SK-N-SH (cell line): ENCODE measurements around the gene PDIA6. TPM values are rescaled to one million over a fixed set of nuclear protein-coding genes. Genes with fewer than 3 reads are reported as not detected.

ENCODE experiments used
- CTCF ChIA-PET: fragments of 300-600, 350-600 bp; formaldehyde crosslinking; extraction: SDS; loops from one replicate; lab custom pipeline; 2021; lab: Yijun Ruan, JAX
- POLR2A ChIA-PET: fragments of 350-600 bp; sonication (Branson Sonifier 250); formaldehyde crosslinking; extraction: SDS; loops from one replicate; lab custom pipeline; 2020; ENCODE audit warnings: antibody characterized with exemption, inconsistent platforms; lab: Yijun Ruan, JAX
- DNase-seq: peaks from one replicate; pipeline ENCODE4 v3.0.0; 2012
- H2AFZ ChIP-seq: fragments of 200-600 bp; sonication (generic); 2 replicates; pipeline ENCODE4 v1.8.1; 2016; ENCODE audit warnings: antibody characterized with exemption, mild to moderate bottlenecking, low read depth
- H3F3A ChIP-seq: fragments of 200-600 bp; sonication (generic); replicated peaks from 2 replicates; pipeline ENCODE3; 2016; ENCODE audit warnings: antibody characterized with exemption, mild to moderate bottlenecking; ENCODE audit not compliant: insufficient read depth
- H3K27ac ChIP-seq, 2 experiments: fragments of 200-500 bp in 1 of 2; fragments of 200-600 bp in 1 of 2; sonication (Bioruptor generic) in 1 of 2; sonication (generic), shearing (Covaris generic) in 1 of 2; 2 replicates each; pipeline versions ENCODE4 v1.5.1 to v1.6.1; 2014 to 2016; ENCODE audit warnings: low read depth in 2 of 2, inconsistent platforms in 1 of 2, low read length in 1 of 2, mild to moderate bottlenecking in 1 of 2, mixed read lengths in 1 of 2
- H3K27me3 ChIP-seq: fragments of 200-600 bp; sonication (generic), shearing (Covaris generic); 2 replicates; pipeline ENCODE4 v1.6.1; 2016; ENCODE audit warnings: mixed run types; ENCODE audit not compliant: insufficient read depth
- H3K36me3 ChIP-seq, 2 experiments: fragments of 200-500 bp in 1 of 2; fragments of 200-600 bp in 1 of 2; sonication (Bioruptor generic) in 1 of 2; sonication (generic) in 1 of 2; replicated peaks in 1 of 2; 2 replicates each; pipeline versions ENCODE3 to v1.5.1; 2014 to 2016; ENCODE audit warnings: low read length in 1 of 2, mild to moderate bottlenecking in 1 of 2; ENCODE audit not compliant: insufficient read depth in 2 of 2, control insufficient read depth in 1 of 2
- H3K4me1 ChIP-seq, 2 experiments: fragments of 200-500 bp in 1 of 2; fragments of 200-600 bp in 1 of 2; sonication (Bioruptor generic) in 1 of 2; sonication (generic), shearing (Covaris generic) in 1 of 2; 2 replicates each; pipeline versions ENCODE4 v1.5.1 to v1.6.1; 2014 to 2016; ENCODE audit warnings: low read depth in 1 of 2, low read length in 1 of 2, mixed run types in 1 of 2; ENCODE audit not compliant: insufficient read depth in 2 of 2, control insufficient read depth in 1 of 2
- H3K4me2 ChIP-seq: fragments of 200-600 bp; sonication (generic), shearing (Covaris generic); 2 replicates; pipeline ENCODE4 v1.6.1; 2017; ENCODE audit warnings: mixed run types
- H3K4me3 ChIP-seq, 2 experiments: fragments of 200-500 bp in 1 of 2; fragments of 200-600 bp in 1 of 2; sonication (Bioruptor generic) in 1 of 2; sonication (generic), shearing (Covaris generic) in 1 of 2; 2 replicates each; pipeline versions ENCODE4 v1.5.1 to v1.8.1; 2014 to 2016; ENCODE audit warnings: low read depth in 2 of 2, inconsistent platforms in 1 of 2, low read length in 1 of 2, mild to moderate bottlenecking in 1 of 2, mixed read lengths in 1 of 2, moderate library complexity in 1 of 2
- H3K79me2 ChIP-seq: fragments of 200-600 bp; sonication (generic); 2 replicates; pipeline ENCODE4 v1.8.1; 2017; ENCODE audit warnings: mild to moderate bottlenecking; ENCODE audit not compliant: insufficient read depth
- H3K9ac ChIP-seq: fragments of 200-600 bp; sonication (generic); 2 replicates; pipeline ENCODE4 v1.6.1; 2017; ENCODE audit warnings: mixed run types
- H3K9me2 ChIP-seq: fragments of 200-600 bp; sonication (generic); 2 replicates; pipeline ENCODE4 v1.6.1; 2017; ENCODE audit warnings: mixed run types
- H3K9me3 ChIP-seq: fragments of 200-600 bp; sonication (generic); 2 replicates; pipeline ENCODE4 v1.6.1; 2017; ENCODE audit warnings: mixed run types, mild to moderate bottlenecking, moderate library complexity
- H4K20me1 ChIP-seq: fragments of 200-600 bp; sonication (generic); 2 replicates; pipeline ENCODE4 v1.6.1; 2017; ENCODE audit warnings: mild to moderate bottlenecking, mixed run types; ENCODE audit not compliant: insufficient read depth
- CHD2 ChIP-seq: fragments of 150-350 bp; IDR thresholded peaks from 2 replicates; pipeline ENCODE4 v1.6.1; 2018; ENCODE audit warnings: low read length; ENCODE audit not compliant: partially characterized antibody
- EP300 ChIP-seq, 2 experiments: IDR thresholded peaks; 2 replicates each; pipeline versions ENCODE4 v1.4.0 to v1.6.1; 2012; ENCODE audit warnings: borderline replicate concordance in 1 of 2, low read depth in 1 of 2, low read length in 1 of 2
- FOXJ3 ChIP-seq: sonication (generic); formaldehyde crosslinking; IDR thresholded peaks from 2 replicates; pipeline ENCODE4 v1.5.1; 2020; ENCODE audit warnings: mild to moderate bottlenecking, missing genetic modification reagents
- FOXM1 ChIP-seq: IDR thresholded peaks from 2 replicates; pipeline ENCODE4 v1.4.0; 2012; ENCODE audit warnings: low read depth, mild to moderate bottlenecking
- GABPA ChIP-seq: IDR thresholded peaks from 2 replicates; pipeline ENCODE4 v1.4.0; 2012; ENCODE audit warnings: low read depth, mild to moderate bottlenecking
- JUND ChIP-seq: IDR thresholded peaks from 2 replicates; pipeline ENCODE4 v1.4.0; 2012
- MXI1 ChIP-seq: IDR thresholded peaks from 2 replicates; pipeline ENCODE4 v1.6.1; 2012; ENCODE audit warnings: mild to moderate bottlenecking, low read depth, low read length, improper control_type of control experiment
- NRF1 ChIP-seq: IDR thresholded peaks from 2 replicates; pipeline ENCODE4 v1.6.1; 2012; ENCODE audit warnings: low read depth, mild to moderate bottlenecking, low read length
- POLR2AphosphoS5 ChIP-seq: IDR thresholded peaks from 2 replicates; pipeline ENCODE4 v1.6.1; 2012; ENCODE audit warnings: low read depth, low read length
- RFX5 ChIP-seq: IDR thresholded peaks from 2 replicates; pipeline ENCODE4 v1.6.1; 2012; ENCODE audit warnings: mild to moderate bottlenecking, improper control_type of control experiment, low read length
- SMC3 ChIP-seq: IDR thresholded peaks from 2 replicates; pipeline ENCODE4 v1.6.1; 2012; ENCODE audit warnings: low read depth, low read length, improper control_type of control experiment
- WGBS: methylation state at CpG from one replicate; pipeline ENCODE4 v1.1.6; 2017; ENCODE audit warnings: low lambda C conversion rate; 5-methylcytosine and 5-hydroxymethylcytosine counted together
- polyA plus RNA-seq, 3 experiments: library from polyadenylated mRNA; depleted of rRNA; stranded (reverse); fragments of >200 nt; gene quantifications; 2 replicates each; pipeline ENCODE4 v1.2.3, GENCODE V29; 2012
- TF ChIP-seq, protein P1 (sequence below): fragments of 150-350 bp; IDR thresholded peaks from 2 replicates; pipeline ENCODE4 v1.6.1; 2016; ENCODE audit warnings: mild to moderate bottlenecking, low read depth, low read length
- TF ChIP-seq, protein P2 (sequence below): fragments of 200-600 bp; sonication (generic); IDR thresholded peaks from 2 replicates; pipeline ENCODE4 v1.6.1; 2017; ENCODE audit warnings: antibody characterized with exemption, mild to moderate bottlenecking, moderate library complexity
- TF ChIP-seq, protein P3 (sequence below): IDR thresholded peaks from 2 replicates; pipeline ENCODE4 v1.4.0; 2012; ENCODE audit warnings: low read depth, borderline replicate concordance
- TF ChIP-seq, protein P4 (sequence below): IDR thresholded peaks from 2 replicates; pipeline ENCODE4 v1.6.1; 2012; ENCODE audit warnings: mild to moderate bottlenecking, low read depth, low read length, moderate library complexity
- TF ChIP-seq, protein P5 (sequence below): fragments of 150-350 bp; IDR thresholded peaks from 2 replicates; pipeline ENCODE4 v1.6.1; 2017; ENCODE audit warnings: antibody characterized with exemption, low read length, low read depth, borderline replicate concordance
- TF ChIP-seq, protein P6 (sequence below): IDR thresholded peaks from 2 replicates; pipeline ENCODE4; 2012

PDIA6 gene
- polyA plus RNA-seq, 1 of the 3 experiments (the other 2 are of a cell fraction): 325 TPM

DNA sequence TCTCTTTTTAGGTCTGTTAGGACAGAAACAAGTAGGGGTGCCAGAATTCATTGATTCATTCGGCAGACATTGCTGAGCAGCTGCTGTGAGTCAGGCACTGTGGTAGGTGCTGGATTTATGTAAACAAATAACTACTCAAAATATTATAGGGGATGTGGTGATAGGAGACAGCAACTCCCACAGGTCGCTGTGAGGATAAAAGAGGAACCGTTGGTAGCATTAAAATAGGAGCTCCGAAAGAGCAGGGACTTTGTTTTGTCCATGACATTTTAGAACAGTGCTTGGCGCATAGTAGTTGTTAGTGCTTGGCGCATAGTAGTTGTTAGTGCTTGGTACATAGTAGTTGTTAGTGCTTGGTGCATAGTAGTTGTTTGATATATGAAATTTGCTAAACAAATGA lies 62.0 kb downstream of the PDIA6 start:
- Histone ChIP-seq H3K36me3 (no peaks in the 10 kb centered on the region), H4K20me1 (no peaks in the 10 kb centered on the region), H3K4me3 (no peak overlapping the region), H3K9me2 (no peaks in the 10 kb centered on the region), H3K79me2 (no peaks in the 10 kb centered on the region), H3K27ac (no peak overlapping the region), H3K27me3 (no peaks in the 10 kb centered on the region; the same call in 1 of the 2 replicates), H3K4me2 (no peak overlapping the region), H3F3A (no peaks in the 10 kb centered on the region), H2AFZ (no peak overlapping the region), H3K9me3 (no peaks in the 10 kb centered on the region), H3K4me1 (no peaks in the 10 kb centered on the region), H3K9ac (no peak overlapping the region)
- CTCF ChIA-PET: no interaction called here
- no peak for DNase-seq
- POLR2A ChIA-PET: no interaction called here
- 80% methylated on average over 6 of the region's 6 CpGs for WGBS
- no peak for TF ChIP-seq CHD2
- TF ChIP-seq, protein P1, sequence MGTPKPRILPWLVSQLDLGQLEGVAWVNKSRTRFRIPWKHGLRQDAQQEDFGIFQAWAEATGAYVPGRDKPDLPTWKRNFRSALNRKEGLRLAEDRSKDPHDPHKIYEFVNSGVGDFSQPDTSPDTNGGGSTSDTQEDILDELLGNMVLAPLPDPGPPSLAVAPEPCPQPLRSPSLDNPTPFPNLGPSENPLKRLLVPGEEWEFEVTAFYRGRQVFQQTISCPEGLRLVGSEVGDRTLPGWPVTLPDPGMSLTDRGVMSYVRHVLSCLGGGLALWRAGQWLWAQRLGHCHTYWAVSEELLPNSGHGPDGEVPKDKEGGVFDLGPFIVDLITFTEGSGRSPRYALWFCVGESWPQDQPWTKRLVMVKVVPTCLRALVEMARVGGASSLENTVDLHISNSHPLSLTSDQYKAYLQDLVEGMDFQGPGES: no peak
- TF ChIP-seq, protein P2, sequence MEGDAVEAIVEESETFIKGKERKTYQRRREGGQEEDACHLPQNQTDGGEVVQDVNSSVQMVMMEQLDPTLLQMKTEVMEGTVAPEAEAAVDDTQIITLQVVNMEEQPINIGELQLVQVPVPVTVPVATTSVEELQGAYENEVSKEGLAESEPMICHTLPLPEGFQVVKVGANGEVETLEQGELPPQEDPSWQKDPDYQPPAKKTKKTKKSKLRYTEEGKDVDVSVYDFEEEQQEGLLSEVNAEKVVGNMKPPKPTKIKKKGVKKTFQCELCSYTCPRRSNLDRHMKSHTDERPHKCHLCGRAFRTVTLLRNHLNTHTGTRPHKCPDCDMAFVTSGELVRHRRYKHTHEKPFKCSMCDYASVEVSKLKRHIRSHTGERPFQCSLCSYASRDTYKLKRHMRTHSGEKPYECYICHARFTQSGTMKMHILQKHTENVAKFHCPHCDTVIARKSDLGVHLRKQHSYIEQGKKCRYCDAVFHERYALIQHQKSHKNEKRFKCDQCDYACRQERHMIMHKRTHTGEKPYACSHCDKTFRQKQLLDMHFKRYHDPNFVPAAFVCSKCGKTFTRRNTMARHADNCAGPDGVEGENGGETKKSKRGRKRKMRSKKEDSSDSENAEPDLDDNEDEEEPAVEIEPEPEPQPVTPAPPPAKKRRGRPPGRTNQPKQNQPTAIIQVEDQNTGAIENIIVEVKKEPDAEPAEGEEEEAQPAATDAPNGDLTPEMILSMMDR: no peak
- TF ChIP-seq RFX5: no peak
- no peak for TF ChIP-seq MXI1
- no peak for TF ChIP-seq FOXJ3
- TF ChIP-seq, protein P3, sequence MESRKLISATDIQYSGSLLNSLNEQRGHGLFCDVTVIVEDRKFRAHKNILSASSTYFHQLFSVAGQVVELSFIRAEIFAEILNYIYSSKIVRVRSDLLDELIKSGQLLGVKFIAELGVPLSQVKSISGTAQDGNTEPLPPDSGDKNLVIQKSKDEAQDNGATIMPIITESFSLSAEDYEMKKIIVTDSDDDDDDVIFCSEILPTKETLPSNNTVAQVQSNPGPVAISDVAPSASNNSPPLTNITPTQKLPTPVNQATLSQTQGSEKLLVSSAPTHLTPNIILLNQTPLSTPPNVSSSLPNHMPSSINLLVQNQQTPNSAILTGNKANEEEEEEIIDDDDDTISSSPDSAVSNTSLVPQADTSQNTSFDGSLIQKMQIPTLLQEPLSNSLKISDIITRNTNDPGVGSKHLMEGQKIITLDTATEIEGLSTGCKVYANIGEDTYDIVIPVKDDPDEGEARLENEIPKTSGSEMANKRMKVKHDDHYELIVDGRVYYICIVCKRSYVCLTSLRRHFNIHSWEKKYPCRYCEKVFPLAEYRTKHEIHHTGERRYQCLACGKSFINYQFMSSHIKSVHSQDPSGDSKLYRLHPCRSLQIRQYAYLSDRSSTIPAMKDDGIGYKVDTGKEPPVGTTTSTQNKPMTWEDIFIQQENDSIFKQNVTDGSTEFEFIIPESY: no peak
- TF ChIP-seq GABPA: no peak
- TF ChIP-seq, protein P4, sequence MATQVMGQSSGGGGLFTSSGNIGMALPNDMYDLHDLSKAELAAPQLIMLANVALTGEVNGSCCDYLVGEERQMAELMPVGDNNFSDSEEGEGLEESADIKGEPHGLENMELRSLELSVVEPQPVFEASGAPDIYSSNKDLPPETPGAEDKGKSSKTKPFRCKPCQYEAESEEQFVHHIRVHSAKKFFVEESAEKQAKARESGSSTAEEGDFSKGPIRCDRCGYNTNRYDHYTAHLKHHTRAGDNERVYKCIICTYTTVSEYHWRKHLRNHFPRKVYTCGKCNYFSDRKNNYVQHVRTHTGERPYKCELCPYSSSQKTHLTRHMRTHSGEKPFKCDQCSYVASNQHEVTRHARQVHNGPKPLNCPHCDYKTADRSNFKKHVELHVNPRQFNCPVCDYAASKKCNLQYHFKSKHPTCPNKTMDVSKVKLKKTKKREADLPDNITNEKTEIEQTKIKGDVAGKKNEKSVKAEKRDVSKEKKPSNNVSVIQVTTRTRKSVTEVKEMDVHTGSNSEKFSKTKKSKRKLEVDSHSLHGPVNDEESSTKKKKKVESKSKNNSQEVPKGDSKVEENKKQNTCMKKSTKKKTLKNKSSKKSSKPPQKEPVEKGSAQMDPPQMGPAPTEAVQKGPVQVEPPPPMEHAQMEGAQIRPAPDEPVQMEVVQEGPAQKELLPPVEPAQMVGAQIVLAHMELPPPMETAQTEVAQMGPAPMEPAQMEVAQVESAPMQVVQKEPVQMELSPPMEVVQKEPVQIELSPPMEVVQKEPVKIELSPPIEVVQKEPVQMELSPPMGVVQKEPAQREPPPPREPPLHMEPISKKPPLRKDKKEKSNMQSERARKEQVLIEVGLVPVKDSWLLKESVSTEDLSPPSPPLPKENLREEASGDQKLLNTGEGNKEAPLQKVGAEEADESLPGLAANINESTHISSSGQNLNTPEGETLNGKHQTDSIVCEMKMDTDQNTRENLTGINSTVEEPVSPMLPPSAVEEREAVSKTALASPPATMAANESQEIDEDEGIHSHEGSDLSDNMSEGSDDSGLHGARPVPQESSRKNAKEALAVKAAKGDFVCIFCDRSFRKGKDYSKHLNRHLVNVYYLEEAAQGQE: no peak
- TF ChIP-seq, protein P5, sequence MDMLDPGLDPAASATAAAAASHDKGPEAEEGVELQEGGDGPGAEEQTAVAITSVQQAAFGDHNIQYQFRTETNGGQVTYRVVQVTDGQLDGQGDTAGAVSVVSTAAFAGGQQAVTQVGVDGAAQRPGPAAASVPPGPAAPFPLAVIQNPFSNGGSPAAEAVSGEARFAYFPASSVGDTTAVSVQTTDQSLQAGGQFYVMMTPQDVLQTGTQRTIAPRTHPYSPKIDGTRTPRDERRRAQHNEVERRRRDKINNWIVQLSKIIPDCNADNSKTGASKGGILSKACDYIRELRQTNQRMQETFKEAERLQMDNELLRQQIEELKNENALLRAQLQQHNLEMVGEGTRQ: no peak
- TF ChIP-seq NRF1: no peak
- no peak for TF ChIP-seq POLR2AphosphoS5
- TF ChIP-seq SMC3: no peak
- no peak for TF ChIP-seq FOXM1
- no peak for TF ChIP-seq JUND
- no peak for TF ChIP-seq EP300 (IDR thresholded peaks at IDR 0.05; ENCODE audit: borderline replicate concordance in 1 of 2, low read depth in 1 of 2, low read length in 1 of 2)
- TF ChIP-seq, protein P6, sequence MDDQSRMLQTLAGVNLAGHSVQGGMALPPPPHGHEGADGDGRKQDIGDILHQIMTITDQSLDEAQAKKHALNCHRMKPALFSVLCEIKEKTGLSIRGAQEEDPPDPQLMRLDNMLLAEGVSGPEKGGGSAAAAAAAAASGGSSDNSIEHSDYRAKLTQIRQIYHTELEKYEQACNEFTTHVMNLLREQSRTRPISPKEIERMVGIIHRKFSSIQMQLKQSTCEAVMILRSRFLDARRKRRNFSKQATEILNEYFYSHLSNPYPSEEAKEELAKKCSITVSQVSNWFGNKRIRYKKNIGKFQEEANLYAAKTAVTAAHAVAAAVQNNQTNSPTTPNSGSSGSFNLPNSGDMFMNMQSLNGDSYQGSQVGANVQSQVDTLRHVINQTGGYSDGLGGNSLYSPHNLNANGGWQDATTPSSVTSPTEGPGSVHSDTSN: no peak
